Breast epithelium (tissue), 4 donors: ENCODE results near the gene LYPD3. TPM values are rescaled to one million over a fixed set of nuclear protein-coding genes. Genes with fewer than 3 reads are reported as not detected.

Source experiments
- DNase-seq, 2 donors: peaks; one replicate each; pipeline ENCODE4 v3.0.0-alpha.2; 2019; ENCODE audit warnings: low spot score in 2 of 2
- H3K27ac ChIP-seq, 2 donors: fragments of 200-600 bp; sonication (generic) in 1 of 2; one replicate each; pipeline ENCODE4 v1.5.1; 2016 to 2019; ENCODE audit warnings: mild to moderate bottlenecking in 1 of 2
- H3K27me3 ChIP-seq, 2 donors: fragments of 200-600 bp; sonication (generic) in 1 of 2; one replicate each; pipeline versions ENCODE4 v1.5.1 to v1.6.0; 2017 to 2019; ENCODE audit warnings: control low read depth in 1 of 2, mild to moderate bottlenecking in 1 of 2
- H3K36me3 ChIP-seq: fragments of 200-600 bp; one replicate; pipeline ENCODE4 v1.5.1; 2019
- H3K4me1 ChIP-seq, 2 donors: fragments of 200-600 bp; sonication (generic); one replicate each; pipeline ENCODE4 v1.5.1; 2016 to 2019; ENCODE audit warnings: control low read depth in 1 of 2
- H3K4me3 ChIP-seq, 3 donors: fragments of 200-600 bp; sonication (generic); 1 replicate in 2 of 3; 2 replicates in 1 of 3; pipeline ENCODE4 v1.5.1; 2016 to 2019; ENCODE audit warnings: mild to moderate bottlenecking in 3 of 3, moderate library complexity in 2 of 3
- H3K9me3 ChIP-seq, 2 donors: fragments of 200-600 bp; sonication (generic) in 1 of 2; one replicate each; pipeline ENCODE4 v1.5.1; 2016 to 2019; ENCODE audit warnings: control low read depth in 1 of 2
- CTCF ChIP-seq, 3 donors: fragments of 450-650 bp; IDR thresholded peaks; one replicate each; pipeline ENCODE4 v1.5.1; 2016 to 2017; ENCODE audit warnings: antibody characterized with exemption in 3 of 3, mild to moderate bottlenecking in 3 of 3, moderate library complexity in 3 of 3
- POLR2A ChIP-seq: fragments of 450-650 bp; IDR thresholded peaks from one replicate; pipeline ENCODE4 v1.6.1; 2016; ENCODE audit warnings: antibody characterized with exemption, mild to moderate bottlenecking, moderate library complexity
- POLR2AphosphoS5 ChIP-seq, 3 donors: sonication (generic); formaldehyde crosslinking; IDR thresholded peaks; one replicate each; pipeline ENCODE4 v1.6.1; 2017; ENCODE audit warnings: antibody characterized with exemption in 3 of 3
- intact Hi-C: fragments of 100-400 bp; cut with DNase I; formaldehyde crosslinking; loops from one replicate; pipeline ENCODE4 v1.15.1; 2023; ENCODE audit warnings: low total_unique reads
- total RNA-seq, 3 donors: library from RNA; depleted of rRNA; stranded (reverse); fragments of >200 nt; gene quantifications; one replicate each; pipeline ENCODE4 v1.1.0, GENCODE V29; 2016

Gene LYPD3
- total RNA-seq, 3 donors from 2014 or later, result 5.2 to 17.6 TPM; not detected in 1

GRCh38 chr19:43420954-43421353 is 44.5 kb downstream of the LYPD3 start:
- Histone ChIP-seq H3K4me3 (no peak overlapping the region), H3K4me1 (peaks cover 0 to 3% of the 10 kb centered on the region in 2 donors), H3K36me3 (no peaks in the 10 kb centered on the region), H3K27ac (no peak overlapping the region), H3K27me3 (no peaks in the 10 kb centered on the region), H3K9me3 (no peaks in the 10 kb centered on the region)
- intact Hi-C loops, result no loop called here
- no peak for TF ChIP-seq POLR2AphosphoS5 (IDR thresholded peaks at IDR 0.05)
- TF ChIP-seq POLR2A, result no peak
- no peak for TF ChIP-seq CTCF (IDR thresholded peaks at IDR 0.05)
- no peak for DNase-seq

DNA sequence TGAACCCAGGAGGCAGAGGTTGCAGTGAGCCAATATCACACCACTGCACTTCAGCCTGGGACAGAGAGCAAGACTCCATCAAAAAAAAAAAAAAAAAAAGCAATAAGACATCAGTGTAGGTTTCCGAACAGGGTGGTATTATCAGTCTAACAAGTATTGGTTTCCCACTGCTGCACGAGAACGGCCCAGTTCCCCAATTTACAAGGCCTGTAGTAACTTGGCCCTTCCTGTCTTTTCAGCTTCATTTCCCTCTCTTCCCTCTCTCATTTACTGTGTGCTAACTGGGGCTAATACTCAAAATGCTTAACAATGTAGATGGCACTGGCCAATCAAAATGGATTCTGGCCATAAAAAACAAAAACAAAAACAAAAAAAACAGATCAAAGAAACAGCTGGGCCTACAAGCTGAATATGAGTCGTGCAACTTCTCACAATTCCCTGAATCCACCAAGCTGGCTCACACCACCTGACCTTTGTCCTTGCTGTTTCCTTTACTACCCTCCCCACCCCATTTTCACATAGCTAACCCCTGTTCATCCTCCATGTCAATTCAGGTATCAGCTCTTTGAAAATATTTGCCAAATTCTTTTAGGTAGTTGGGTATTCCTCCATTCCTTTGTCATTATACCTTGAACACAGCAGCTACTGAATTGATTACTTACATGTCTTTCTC is 48.3 kb downstream of the LYPD3 start:
- no peaks in the 10 kb centered on the region for H3K9me3 ChIP-seq
- intact Hi-C loops, result no loop called here
- no peak overlapping the region for H3K27ac ChIP-seq
- H3K27me3 ChIP-seq, result no peaks in the 10 kb centered on the region
- no peaks in the 10 kb centered on the region for H3K36me3 ChIP-seq
- no peak overlapping the region for H3K4me3 ChIP-seq
- DNase-seq, result no peak
- TF ChIP-seq POLR2A (no peak), CTCF (IDR thresholded peaks at IDR 0.05) (no peak), POLR2AphosphoS5 (IDR thresholded peaks at IDR 0.05) (no peak)
- no peaks in the 10 kb centered on the region for H3K4me1 ChIP-seq

DNA sequence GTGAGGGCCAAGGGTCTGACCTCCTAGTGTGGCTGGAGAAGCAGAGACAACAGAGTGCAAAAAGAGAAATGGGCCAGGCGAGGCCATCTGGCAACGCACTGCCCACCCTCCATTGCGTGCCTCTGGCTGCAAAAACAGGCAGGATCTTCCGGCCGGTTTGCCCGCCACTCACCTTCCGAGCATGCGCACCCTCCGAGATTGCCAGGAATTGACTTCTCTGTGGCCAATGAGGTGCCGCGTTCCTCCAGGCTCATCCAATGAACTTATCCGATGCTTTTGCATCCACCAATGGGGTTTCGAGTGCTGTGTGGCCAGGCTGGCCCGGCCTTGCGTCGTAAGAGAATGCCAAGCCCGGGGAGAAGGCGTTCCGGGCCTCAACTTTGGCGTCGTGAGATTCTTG is 50.9 kb downstream of the LYPD3 start, which contains the start of gene TEX101:
Gene TEX101 (plus strand): TSS at position 337 of the 400 bp plus-strand sequence. CDS start 1,030 bp downstream, outside the sequence.
- TF ChIP-seq CTCF (IDR thresholded peaks at IDR 0.05), result no peak
- no peak for TF ChIP-seq POLR2A
- no peak for TF ChIP-seq POLR2AphosphoS5 (IDR thresholded peaks at IDR 0.05)

GRCh38 chr19:43412441-43412840 is 53.0 kb downstream of the LYPD3 start:
- peak in 1 of 2 donors; percentile 25 for DNase-seq
- no peaks in the 10 kb centered on the region for H3K36me3 ChIP-seq
- no peaks in the 10 kb centered on the region for H3K27me3 ChIP-seq
- H3K27ac ChIP-seq, result no peak overlapping the region
- no peaks in the 10 kb centered on the region for H3K4me1 ChIP-seq
- intact Hi-C loops, result no loop called here
- no peak overlapping the region for H3K4me3 ChIP-seq
- no peak for TF ChIP-seq POLR2A
- TF ChIP-seq POLR2AphosphoS5 (IDR thresholded peaks at IDR 0.05), result no peak
- no peak for TF ChIP-seq CTCF (IDR thresholded peaks at IDR 0.05)
- H3K9me3 ChIP-seq, result no peaks in the 10 kb centered on the region

More for the DNA sequence above, 50.9 kb downstream of the LYPD3 start, which contains the start of gene TEX101:
- Histone ChIP-seq H3K36me3 (no peaks in the 10 kb centered on the region), H3K4me3 (no peak within 1 kb of the TSS), H3K9me3 (no peaks in the 10 kb centered on the region), H3K27me3 (no peaks in the 10 kb centered on the region), H3K4me1 (no peaks in the 10 kb centered on the region), H3K27ac (no peak within 1 kb of the TSS)
- intact Hi-C loops, result no loop called here
- DNase-seq, result peak in 1 of 2 donors; percentile 12

Other genes starting within 250 kb of the LYPD3 start
- not detected for gene PSG9, start 196.1 kb downstream of the LYPD3 start, total RNA-seq
- gene CD177, start 111.9 kb downstream of the LYPD3 start, total RNA-seq, result under 1 TPM; 0.29 to 0.33 (median 0.32) TPM
- not detected for gene TEX101, start 50.7 kb downstream of the LYPD3 start, total RNA-seq
- 10 to 100 TPM in 2 of 3 donors, 1 to 10 TPM in 1; 7.5 to 19.5 (median 15.1) TPM for gene PHLDB3, start 39.1 kb upstream of the LYPD3 start, total RNA-seq
- gene ETHE1, start 61.6 kb upstream of the LYPD3 start, total RNA-seq, result 10 to 100 TPM; 41.6 to 70.1 (median 59.4) TPM
- under 1 TPM; 0.59 to 0.98 (median 0.64) TPM for gene ZNF575, start 67.6 kb upstream of the LYPD3 start, total RNA-seq
- 10 to 100 TPM; 21.0 to 30.6 (median 29.0) TPM for gene XRCC1, start 109.9 kb upstream of the LYPD3 start, total RNA-seq
- gene PINLYP, start 110.2 kb upstream of the LYPD3 start, total RNA-seq, result 10 to 100 TPM in 1 of 3 donors, 1 to 10 TPM in 2; 4.5 to 12.5 (median 6.9) TPM
- 10 to 100 TPM; 14.9 to 17.4 (median 16.1) TPM for gene IRGQ, start 130.5 kb upstream of the LYPD3 start, total RNA-seq
- gene ZNF576, start 131.0 kb upstream of the LYPD3 start, total RNA-seq, result 10 to 100 TPM; 14.2 to 18.0 (median 14.8) TPM
- gene SRRM5, start 146.5 kb upstream of the LYPD3 start, total RNA-seq, result 1 to 10 TPM in 1 of 3 donors, under 1 TPM in 2; 0.32 to 1.6 (median 0.33) TPM
- gene ZNF428, start 154.0 kb upstream of the LYPD3 start, total RNA-seq, result 10 to 100 TPM; 24.7 to 31.1 (median 28.2) TPM
- gene CADM4, start 174.2 kb upstream of the LYPD3 start, total RNA-seq, result 10 to 100 TPM in 2 of 3 donors, 1 to 10 TPM in 1; 2.1 to 20.8 (median 18.0) TPM
- 10 to 100 TPM; 13.3 to 61.0 (median 21.3) TPM for gene PLAUR, start 204.6 kb upstream of the LYPD3 start, total RNA-seq